IPS DF 6.9 (cell line): ENCODE results near the gene GABPB1.

ENCODE experiments used
- DNase-seq: peaks from one replicate; pipeline ENCODE4 v3.0.0-alpha.2; 2013; ENCODE audit warnings: low read depth, low spot score
- H3K27ac ChIP-seq: one replicate; pipeline ENCODE4 v1.5.1; 2013; ENCODE audit warnings: low read length, control low read depth
- H3K27me3 ChIP-seq: 2 replicates; pipeline ENCODE4 v1.6.1; 2013; ENCODE audit warnings: mild to moderate bottlenecking, low read length; ENCODE audit not compliant: control insufficient read depth, insufficient read depth
- H3K36me3 ChIP-seq: 2 replicates; pipeline ENCODE4 v1.6.1; 2013; ENCODE audit warnings: low read length; ENCODE audit not compliant: control insufficient read depth, insufficient read depth
- H3K4me1 ChIP-seq: 2 replicates; pipeline ENCODE4 v1.6.1; 2013; ENCODE audit warnings: low read length; ENCODE audit not compliant: control insufficient read depth, insufficient read depth
- H3K4me3 ChIP-seq: 2 replicates; pipeline ENCODE4 v1.5.1; 2013; ENCODE audit warnings: mild to moderate bottlenecking, low read length
- H3K9me3 ChIP-seq: 2 replicates; pipeline ENCODE4 v1.6.1; 2013; ENCODE audit warnings: low read length, inconsistent platforms; ENCODE audit not compliant: control insufficient read depth, insufficient read depth
- WGBS: extraction: QIAGEN DNeasy Blood & Tissue Kit; methylation state at CpG from one replicate; pipeline ENCODE4 v1.1.7; 2013; ENCODE audit warnings: mixed read lengths, missing lambda C conversion rate; ENCODE audit not compliant: insufficient read length, insufficient coverage; 5-methylcytosine and 5-hydroxymethylcytosine counted together

The GABPB1 gene

DNA sequence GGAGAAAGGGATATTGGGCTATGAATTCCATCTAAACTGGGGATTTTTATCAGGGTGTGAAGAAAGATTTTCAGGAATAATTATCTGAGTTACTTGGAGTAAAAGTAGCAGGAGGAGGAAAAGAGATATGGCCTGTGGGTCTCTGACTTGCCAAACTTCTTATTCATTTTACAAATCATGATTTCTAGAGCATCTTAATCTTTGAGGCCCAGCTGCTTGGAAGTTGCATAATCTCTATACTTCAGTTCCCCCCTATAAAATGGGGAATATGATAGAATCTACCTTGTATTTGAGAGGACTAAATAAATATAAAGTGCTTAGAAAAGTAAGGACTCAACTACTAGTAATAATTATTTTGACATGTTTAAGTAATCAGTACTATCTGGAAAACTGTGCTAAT lies 11.0 kb upstream of the GABPB1 start:
- no peaks in the 10 kb centered on the region for H3K27me3 ChIP-seq
- no peaks in the 10 kb centered on the region for H3K4me1 ChIP-seq
- no peak overlapping the region for H3K4me3 ChIP-seq
- H3K36me3 ChIP-seq = 0 out of 2 replicates have a peak, but pooled peaks cover 3% of the 10 kb centered on the region
- no peak for DNase-seq
- no peak overlapping the region for H3K27ac ChIP-seq
- no peaks in the 10 kb centered on the region for H3K9me3 ChIP-seq

DNA sequence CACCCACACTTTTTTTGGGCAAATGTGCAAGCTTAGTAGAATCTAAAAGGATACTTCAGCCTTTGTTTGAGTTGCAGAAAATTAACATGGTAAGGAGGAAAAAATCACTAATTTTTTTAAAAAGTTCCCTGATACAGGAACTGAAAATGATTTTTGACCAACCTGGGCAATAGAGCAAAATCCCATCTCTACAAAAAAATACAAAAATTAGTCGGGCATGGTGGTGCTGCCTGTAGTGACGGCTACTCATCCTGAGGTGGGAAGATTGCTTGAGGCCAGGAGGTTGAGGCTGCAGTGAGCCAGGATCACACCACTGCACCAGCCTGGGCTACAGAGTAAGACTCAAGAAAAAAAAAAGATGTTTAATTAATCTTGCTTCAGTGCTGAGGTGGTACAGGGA lies 10.6 kb upstream of the GABPB1 start:
- no peak for DNase-seq
- WGBS = no CpG with 5 or more reads among the region's 2 CpGs
- H3K36me3 ChIP-seq = peaks cover 3% of the 10 kb centered on the region; the same call in 1 of the 2 replicates

DNA sequence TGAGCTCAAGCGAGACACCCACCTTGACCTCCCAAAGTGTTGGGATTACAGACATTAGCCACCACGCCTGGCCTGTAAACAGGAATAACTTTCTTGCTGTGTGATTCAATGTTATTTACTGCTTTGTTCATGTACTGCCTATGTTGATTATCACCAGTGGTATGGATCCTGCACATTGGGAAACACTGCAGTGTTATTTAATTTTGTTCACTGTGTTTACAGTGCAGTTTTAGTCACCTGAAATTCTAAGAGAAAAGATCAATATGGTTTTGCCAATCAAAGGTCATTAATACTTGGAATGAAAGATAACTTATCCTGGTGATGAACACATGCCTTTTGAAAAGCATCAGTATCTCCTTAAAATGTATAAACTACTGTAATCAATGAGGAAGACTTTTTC lies 8.6 kb upstream of the GABPB1 start:
- Histone ChIP-seq H3K9me3 (no peaks in the 10 kb centered on the region), H3K4me1 (no peaks in the 10 kb centered on the region), H3K27me3 (no peaks in the 10 kb centered on the region), H3K36me3 (peaks cover 5% of the 10 kb centered on the region; the same call in 1 of the 2 replicates), H3K27ac (no peak overlapping the region), H3K4me3 (no peak overlapping the region)
- no peak for DNase-seq
- WGBS = no CpG with 5 or more reads among the region's 2 CpGs

More for the DNA sequence above, 10.6 kb upstream of the GABPB1 start:
- H3K27me3 ChIP-seq = no peaks in the 10 kb centered on the region
- H3K4me1 ChIP-seq = no peaks in the 10 kb centered on the region
- H3K27ac ChIP-seq = no peak overlapping the region
- H3K4me3 ChIP-seq = no peak overlapping the region
- no peaks in the 10 kb centered on the region for H3K9me3 ChIP-seq

DNA sequence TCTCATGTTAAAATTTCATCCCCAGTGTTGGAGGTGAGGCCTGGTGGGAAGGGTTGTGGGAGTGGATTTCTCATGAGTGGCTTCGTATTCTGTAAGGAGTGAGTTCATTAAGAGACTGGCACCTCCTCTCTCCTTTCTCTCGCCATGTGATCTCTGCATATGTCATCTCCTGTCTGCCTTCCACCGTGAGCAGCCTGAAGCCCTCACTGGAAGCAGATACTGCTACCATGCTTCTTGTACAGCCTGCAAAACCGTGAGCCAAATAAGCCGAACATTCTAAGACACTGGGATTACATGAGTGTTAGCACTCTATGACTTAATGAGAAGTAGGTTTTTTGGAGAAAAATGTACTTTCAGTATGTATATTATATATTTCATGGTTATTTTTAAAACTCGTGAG lies 6.8 kb upstream of the GABPB1 start:
- DNase-seq = no peak
- Histone ChIP-seq H3K36me3 (peaks cover 5% of the 10 kb centered on the region; the same call in 1 of the 2 replicates), H3K9me3 (no peaks in the 10 kb centered on the region), H3K4me1 (no peaks in the 10 kb centered on the region), H3K27ac (no peak overlapping the region), H3K4me3 (no peak overlapping the region), H3K27me3 (no peaks in the 10 kb centered on the region)
- WGBS = no CpG with 5 or more reads among the region's 6 CpGs

DNA sequence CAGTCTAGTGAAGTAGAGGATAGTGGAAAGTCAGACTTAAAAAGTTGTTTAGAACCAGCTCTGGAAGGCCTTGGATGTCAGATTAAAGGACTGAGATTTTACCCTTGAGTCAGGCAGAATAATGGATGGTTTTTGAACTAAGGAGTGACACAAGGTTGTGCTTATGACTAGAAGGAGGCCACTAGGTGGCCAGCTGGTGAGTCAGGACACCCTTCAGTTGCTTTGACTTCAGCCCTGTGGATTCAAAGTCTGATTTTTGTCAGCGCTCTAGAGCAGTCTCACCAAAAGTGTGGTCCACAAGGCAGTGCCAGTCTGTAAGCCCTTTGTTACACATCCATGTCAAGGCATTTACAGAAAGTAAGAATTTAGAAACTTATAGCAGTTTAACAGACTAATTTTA lies 3.8 kb upstream of the GABPB1 start:
- Histone ChIP-seq H3K4me1 (no peaks in the 10 kb centered on the region), H3K4me3 (no peak overlapping the region), H3K27me3 (no peaks in the 10 kb centered on the region), H3K9me3 (no peaks in the 10 kb centered on the region), H3K36me3 (peaks cover 5% of the 10 kb centered on the region; the same call in 1 of the 2 replicates), H3K27ac (no peak overlapping the region)
- no CpG with 5 or more reads among the region's 1 CpG for WGBS
- DNase-seq = no peak

DNA sequence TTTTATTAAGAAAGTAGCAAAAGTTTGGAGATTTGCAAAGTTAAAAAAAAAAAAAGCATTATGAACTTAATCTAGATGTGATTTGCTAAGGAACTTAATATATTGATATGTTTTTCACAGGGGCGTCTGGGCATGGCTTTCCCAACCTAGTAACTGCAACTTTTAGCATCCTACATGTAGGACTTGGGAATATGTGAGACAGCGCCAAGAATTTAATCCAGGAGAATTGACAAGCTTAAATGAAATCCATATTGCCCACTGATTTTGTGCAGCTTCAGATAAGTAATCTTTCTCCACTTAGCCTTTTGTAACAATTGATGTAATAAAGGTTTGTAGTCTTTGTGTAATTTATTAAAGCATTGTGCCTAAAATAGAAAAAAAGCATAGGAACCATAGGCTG lies 982 bp upstream of the GABPB1 start:
- H3K4me1 ChIP-seq = peaks cover 1% of the 10 kb centered on the region; the same call in 1 of the 2 replicates
- H3K27me3 ChIP-seq = no peaks in the 10 kb centered on the region
- WGBS = no CpG with 5 or more reads among the region's 2 CpGs
- peaks cover 2% of the 10 kb centered on the region; the same call in 1 of the 2 replicates for H3K36me3 ChIP-seq
- H3K9me3 ChIP-seq = no peaks in the 10 kb centered on the region
- H3K27ac ChIP-seq = no peak overlapping the region
- H3K4me3 ChIP-seq = peak overlapping the region; percentile 97; the same call in 1 of the 2 replicates
- DNase-seq = no peak

DNA sequence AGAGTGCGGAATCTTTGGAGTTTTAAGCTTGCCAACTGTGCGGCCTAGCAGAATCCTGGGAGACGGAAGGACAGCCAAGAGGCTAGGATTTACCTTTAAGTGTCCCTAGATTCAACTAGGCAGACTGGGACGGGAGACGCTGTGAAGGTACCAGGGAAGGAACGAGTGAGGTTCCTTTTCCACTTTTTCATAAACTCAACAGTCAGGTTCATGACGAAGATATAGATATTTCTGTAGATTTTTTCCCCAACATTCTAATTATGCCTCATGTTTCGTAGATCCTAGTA lies 564 bp upstream of the GABPB1 start:
- Histone ChIP-seq H3K27me3 (no peaks in the 10 kb centered on the region), H3K9me3 (no peaks in the 10 kb centered on the region), H3K4me3 (peak overlapping the region; percentile 97), H3K27ac (no peak overlapping the region), H3K36me3 (peaks cover 2% of the 10 kb centered on the region; the same call in 1 of the 2 replicates), H3K4me1 (peaks cover 1% of the 10 kb centered on the region; the same call in 1 of the 2 replicates)
- DNase-seq = no peak
- WGBS = no CpG with 5 or more reads among the region's 8 CpGs

DNA sequence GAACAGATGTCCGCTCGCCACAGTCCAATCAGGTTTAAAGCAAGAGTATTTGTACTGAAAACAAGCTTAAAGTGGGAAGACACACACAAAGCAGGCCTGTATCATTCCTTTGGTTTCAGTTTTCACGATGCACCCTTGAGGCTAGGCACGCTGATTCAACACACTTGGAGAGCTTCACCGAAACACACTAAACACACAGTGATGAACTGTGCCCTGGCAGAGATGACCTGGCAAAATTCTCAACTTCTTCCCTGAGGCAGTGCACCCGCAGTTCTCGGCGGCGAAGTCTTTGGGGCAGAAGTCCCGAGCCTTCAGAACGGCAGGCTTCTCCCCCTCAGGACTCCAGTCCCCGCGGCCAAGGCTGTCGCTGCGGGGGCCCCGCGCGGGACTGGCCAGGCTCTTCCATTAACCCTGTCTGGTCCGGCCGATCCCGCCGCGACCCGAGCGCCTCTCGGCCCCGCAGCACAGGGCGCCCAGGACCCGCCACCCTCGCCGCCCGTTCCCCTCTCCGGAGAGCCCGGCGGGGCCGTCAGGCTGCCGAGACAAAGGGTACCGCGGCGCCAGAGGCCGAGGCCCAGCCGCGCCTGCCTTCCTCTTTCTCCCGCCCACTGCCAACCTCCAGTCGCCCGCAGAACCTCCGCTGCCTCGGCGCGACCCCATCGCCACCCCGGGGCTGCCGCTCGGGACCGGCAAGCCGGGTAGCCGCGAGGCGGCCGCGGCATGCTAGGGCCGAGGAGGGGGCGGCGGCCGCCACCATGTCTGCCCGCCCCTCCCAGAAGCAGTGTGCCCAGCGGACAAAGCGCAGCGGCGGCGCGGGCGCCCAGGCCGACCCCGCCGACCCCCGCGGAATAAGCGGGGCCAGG lies 792 bp downstream of the GABPB1 start:
- Histone ChIP-seq H3K27ac (no peak overlapping the region), H3K4me1 (peaks cover 1% of the 10 kb centered on the region; the same call in 1 of the 2 replicates), H3K4me3 (peak overlapping the region; percentile 97), H3K36me3 (no peaks in the 10 kb centered on the region), H3K27me3 (no peaks in the 10 kb centered on the region), H3K9me3 (no peaks in the 10 kb centered on the region)
- no CpG with 5 or more reads among the region's 79 CpGs for WGBS
- no peak for DNase-seq

DNA sequence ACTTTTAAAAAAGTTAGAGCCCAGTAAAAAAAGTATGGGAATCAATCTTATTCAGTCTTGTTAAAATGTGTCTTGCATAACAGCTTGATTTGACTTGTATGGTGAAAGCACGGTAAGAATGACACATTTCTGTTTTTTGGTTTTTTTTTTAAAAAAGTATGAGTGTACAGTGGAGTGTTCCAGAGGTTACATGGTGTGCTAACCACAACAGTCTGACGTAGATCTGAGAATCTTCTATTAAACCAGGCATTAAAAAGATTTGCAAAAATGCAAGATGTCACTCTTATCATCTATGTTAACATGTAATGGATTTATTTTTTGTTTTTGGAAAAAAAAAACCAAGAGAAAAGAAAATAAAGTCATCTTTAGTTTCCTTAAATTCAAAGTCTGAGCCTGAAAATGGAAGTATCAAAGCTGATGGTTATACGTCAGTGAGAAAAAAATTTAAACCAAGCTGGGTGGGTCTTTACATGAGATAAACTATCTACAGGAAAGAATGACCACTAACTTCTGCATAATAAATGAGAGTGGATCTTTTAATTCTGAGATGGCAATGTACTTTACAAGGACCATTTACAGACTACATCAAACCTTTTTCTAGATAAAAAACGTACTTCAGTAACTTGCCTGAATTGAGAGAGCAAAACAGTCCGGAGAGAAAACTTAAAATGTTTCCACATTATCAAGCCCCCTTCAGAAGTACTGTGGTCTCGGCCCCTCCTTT lies 1.6 kb downstream of the GABPB1 start:
- peak overlapping the region; percentile 97; the same call in 1 of the 2 replicates for H3K4me3 ChIP-seq
- H3K27me3 ChIP-seq = no peaks in the 10 kb centered on the region
- no peak overlapping the region for H3K27ac ChIP-seq
- H3K36me3 ChIP-seq = no peaks in the 10 kb centered on the region
- WGBS = no CpG with 5 or more reads among the region's 6 CpGs
- no peak for DNase-seq
- H3K4me1 ChIP-seq = peaks cover 1% of the 10 kb centered on the region; the same call in 1 of the 2 replicates
- H3K9me3 ChIP-seq = no peaks in the 10 kb centered on the region

DNA sequence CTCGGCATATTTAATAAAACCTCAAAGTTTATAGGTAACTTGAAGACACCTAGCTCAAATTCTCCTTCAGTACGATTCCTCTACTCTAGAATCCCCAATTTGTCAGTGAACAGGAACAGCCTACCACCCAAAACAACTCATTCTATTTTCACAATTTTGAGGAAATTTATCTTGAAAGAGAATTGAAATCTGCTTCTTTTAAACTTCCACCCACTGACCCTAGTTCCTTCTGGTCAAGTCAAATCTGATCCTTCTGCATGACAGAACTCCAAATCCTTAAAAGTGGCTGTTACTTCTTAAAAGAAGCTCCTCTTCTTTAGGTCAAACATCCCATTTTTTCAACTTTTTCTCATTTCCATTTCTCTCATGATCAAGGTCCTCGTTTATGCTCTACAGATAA lies 4.4 kb downstream of the GABPB1 start:
- Histone ChIP-seq H3K4me3 (no peak overlapping the region), H3K27me3 (no peaks in the 10 kb centered on the region), H3K36me3 (no peaks in the 10 kb centered on the region), H3K4me1 (peaks cover 1% of the 10 kb centered on the region; the same call in 1 of the 2 replicates), H3K27ac (no peak overlapping the region), H3K9me3 (no peaks in the 10 kb centered on the region)
- DNase-seq = no peak
- no CpG with 5 or more reads among the region's 3 CpGs for WGBS
